Peyer's patch (tissue), 4 donors: ENCODE measurements around the gene FAM53A. TPM values are rescaled to one million over a fixed set of nuclear protein-coding genes. Genes with fewer than 3 reads are reported as not detected.

Source experiments
- DNase-seq, 3 donors: peaks; one replicate each; pipeline ENCODE4 v3.0.0-alpha.2; 2017 to 2019
- H3K27ac ChIP-seq, 4 donors: fragments of 200-600 bp; sonication (generic); one replicate each; pipeline ENCODE4 v1.5.1; 2016 to 2019
- H3K27me3 ChIP-seq, 2 donors: fragments of 200-600 bp; sonication (generic); one replicate each; pipeline ENCODE4 v1.5.1; 2019
- H3K36me3 ChIP-seq, 3 donors: fragments of 200-600 bp; sonication (generic); one replicate each; pipeline ENCODE4 v1.5.1; 2016 to 2019
- H3K4me1 ChIP-seq, 4 donors: fragments of 200-600 bp; sonication (generic); one replicate each; pipeline ENCODE4 v1.5.1; 2016 to 2019
- H3K4me3 ChIP-seq, 4 donors: fragments of 200-600 bp; sonication (generic); 1 replicate in 3 of 4; 2 replicates in 1 of 4; pipeline ENCODE4 v1.5.1; 2016 to 2019; ENCODE audit warnings: mild to moderate bottlenecking in 1 of 4
- H3K9me3 ChIP-seq, 4 donors: fragments of 200-600 bp; sonication (generic); one replicate each; pipeline ENCODE4 v1.5.1; 2016 to 2019; ENCODE audit warnings: mild to moderate bottlenecking in 1 of 4
- POLR2A ChIP-seq, 2 donors: fragments of 450-650 bp; IDR thresholded peaks; one replicate each; pipeline ENCODE4 v1.5.1; 2017; ENCODE audit warnings: antibody characterized with exemption in 2 of 2, mild to moderate bottlenecking in 2 of 2, moderate library complexity in 2 of 2
- total RNA-seq, 4 donors: library from RNA; depleted of rRNA; stranded (reverse); fragments of >200 nt; gene quantifications; one replicate each; pipeline ENCODE4 v1.1.0, GENCODE V29; 2016
- TF ChIP-seq, protein P1 (sequence below), 6 experiments: fragments of 450-650 bp in 4 of 6; fragments of 200-600 bp in 2 of 6; sonication (generic) in 1 of 6; IDR thresholded peaks; one replicate each; pipeline ENCODE4 v1.5.1; 2017 to 2019; ENCODE audit warnings: antibody characterized with exemption in 6 of 6, mild to moderate bottlenecking in 3 of 6, moderate library complexity in 1 of 6

FAM53A gene
- total RNA-seq, 4 donors from 2014 or later, result 1.5 to 8.3 (median 1.8) TPM; not detected in 1

DNA sequence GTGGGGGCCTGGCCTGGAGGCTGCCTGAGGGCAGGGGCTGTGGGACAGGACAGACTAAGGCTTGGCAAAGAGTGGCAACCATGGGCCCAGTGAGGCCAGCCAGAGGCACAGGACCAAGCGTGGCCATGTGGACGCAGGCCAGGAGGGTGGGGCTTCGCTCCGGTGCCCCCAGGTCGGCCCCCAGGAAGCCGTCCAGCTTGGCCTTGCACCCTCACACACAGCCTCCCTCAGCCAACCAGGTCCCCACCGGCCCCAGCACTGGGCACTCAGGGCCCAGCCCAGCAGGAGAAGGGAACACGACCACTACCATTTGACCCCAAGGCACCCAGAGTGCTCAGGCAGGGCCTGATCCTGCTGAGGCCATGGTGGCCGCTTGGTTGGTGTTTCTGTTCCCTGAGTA is 57.2 kb downstream of the FAM53A start:
- no peaks in the 10 kb centered on the region for H3K27me3 ChIP-seq
- no peaks in the 10 kb centered on the region for H3K36me3 ChIP-seq
- no peak overlapping the region for H3K4me3 ChIP-seq
- H3K27ac ChIP-seq, result no peak overlapping the region
- no peak for DNase-seq
- H3K9me3 ChIP-seq, result no peaks in the 10 kb centered on the region
- H3K4me1 ChIP-seq, result no peaks in the 10 kb centered on the region
- TF ChIP-seq, protein P1, sequence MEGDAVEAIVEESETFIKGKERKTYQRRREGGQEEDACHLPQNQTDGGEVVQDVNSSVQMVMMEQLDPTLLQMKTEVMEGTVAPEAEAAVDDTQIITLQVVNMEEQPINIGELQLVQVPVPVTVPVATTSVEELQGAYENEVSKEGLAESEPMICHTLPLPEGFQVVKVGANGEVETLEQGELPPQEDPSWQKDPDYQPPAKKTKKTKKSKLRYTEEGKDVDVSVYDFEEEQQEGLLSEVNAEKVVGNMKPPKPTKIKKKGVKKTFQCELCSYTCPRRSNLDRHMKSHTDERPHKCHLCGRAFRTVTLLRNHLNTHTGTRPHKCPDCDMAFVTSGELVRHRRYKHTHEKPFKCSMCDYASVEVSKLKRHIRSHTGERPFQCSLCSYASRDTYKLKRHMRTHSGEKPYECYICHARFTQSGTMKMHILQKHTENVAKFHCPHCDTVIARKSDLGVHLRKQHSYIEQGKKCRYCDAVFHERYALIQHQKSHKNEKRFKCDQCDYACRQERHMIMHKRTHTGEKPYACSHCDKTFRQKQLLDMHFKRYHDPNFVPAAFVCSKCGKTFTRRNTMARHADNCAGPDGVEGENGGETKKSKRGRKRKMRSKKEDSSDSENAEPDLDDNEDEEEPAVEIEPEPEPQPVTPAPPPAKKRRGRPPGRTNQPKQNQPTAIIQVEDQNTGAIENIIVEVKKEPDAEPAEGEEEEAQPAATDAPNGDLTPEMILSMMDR (IDR thresholded peaks at IDR 0.05), result no peak
- no peak for TF ChIP-seq POLR2A (IDR thresholded peaks at IDR 0.05)

DNA sequence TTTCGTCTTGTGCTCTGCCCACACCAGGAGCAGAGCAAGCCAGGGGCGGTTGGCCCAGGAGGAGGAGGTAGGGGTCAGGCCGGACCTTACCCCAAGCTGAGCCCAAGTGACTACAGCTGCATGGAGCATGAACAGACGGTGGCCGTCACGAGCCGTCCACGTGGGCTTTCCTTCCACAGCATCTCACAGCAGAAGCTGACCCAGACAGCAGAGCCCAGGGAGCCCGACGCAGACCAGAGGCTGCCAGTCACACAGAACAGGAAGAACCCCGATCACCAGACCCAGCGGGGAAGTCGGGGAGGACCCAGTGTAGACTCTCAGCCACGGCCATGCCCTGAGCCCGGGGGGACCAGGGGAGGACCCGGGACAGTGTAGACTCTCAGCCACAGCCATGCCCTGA is 58.0 kb downstream of the FAM53A start:
- TF ChIP-seq, protein P1 (IDR thresholded peaks at IDR 0.05), result no peak
- no peak for TF ChIP-seq POLR2A (IDR thresholded peaks at IDR 0.05)
- Histone ChIP-seq H3K36me3 (no peaks in the 10 kb centered on the region), H3K4me3 (no peak overlapping the region), H3K27ac (no peak overlapping the region), H3K27me3 (no peaks in the 10 kb centered on the region), H3K4me1 (no peaks in the 10 kb centered on the region), H3K9me3 (no peaks in the 10 kb centered on the region)
- DNase-seq, result no peak

DNA sequence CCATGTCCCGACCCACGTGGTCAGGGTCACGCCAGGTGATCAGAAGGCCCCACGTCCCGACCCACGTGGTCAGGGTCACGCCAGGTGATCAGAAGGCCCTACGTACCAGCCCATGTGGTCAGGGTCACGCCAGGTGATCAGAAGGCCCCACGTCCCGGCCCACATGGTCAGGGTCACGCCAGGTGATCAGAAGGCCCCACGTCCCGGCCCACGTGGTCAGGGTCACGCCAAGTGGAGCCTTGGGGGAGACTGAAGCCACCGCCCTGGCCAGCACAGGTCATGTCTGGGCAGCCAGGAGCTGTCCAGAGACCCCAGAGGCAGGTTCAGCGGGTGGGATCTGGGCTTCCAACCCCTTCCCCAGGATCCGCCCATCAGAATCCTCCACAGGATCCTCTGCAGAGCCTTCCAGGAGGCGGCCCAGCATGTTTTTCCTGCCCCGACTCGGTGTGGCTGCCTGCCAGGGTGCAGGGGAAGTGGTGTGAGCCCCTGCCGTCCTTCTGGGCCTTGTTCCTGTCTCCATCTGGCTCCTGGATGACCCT is 58.4 kb downstream of the FAM53A start:
- Histone ChIP-seq H3K4me3 (no peak overlapping the region), H3K9me3 (no peaks in the 10 kb centered on the region), H3K27me3 (no peaks in the 10 kb centered on the region), H3K27ac (no peak overlapping the region), H3K4me1 (no peaks in the 10 kb centered on the region), H3K36me3 (no peaks in the 10 kb centered on the region)
- TF ChIP-seq, protein P1 (IDR thresholded peaks at IDR 0.05), result no peak
- no peak for TF ChIP-seq POLR2A (IDR thresholded peaks at IDR 0.05)
- DNase-seq, result no peak

DNA sequence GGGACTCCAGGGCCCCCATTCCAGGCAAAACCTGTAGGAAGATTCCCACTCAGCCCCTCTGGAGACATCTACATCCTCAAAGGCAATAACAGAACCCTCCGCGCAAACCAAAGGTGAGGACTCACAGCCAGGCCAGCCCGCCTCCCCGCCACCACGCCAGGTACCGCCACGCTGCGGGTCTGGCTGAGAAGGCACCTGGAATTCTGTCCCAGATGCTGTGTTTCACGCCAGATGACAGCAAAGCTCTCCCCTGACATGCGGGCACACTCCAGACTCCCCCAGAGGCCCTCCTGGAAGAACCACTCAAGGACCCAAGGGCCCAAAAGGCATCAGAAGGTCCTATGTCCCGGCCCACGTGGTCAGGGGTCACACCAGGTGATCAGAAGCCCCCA is 59.6 kb downstream of the FAM53A start:
- DNase-seq, result no peak
- H3K4me3 ChIP-seq, result no peak overlapping the region
- no peaks in the 10 kb centered on the region for H3K4me1 ChIP-seq
- H3K36me3 ChIP-seq, result no peaks in the 10 kb centered on the region
- H3K9me3 ChIP-seq, result no peaks in the 10 kb centered on the region
- no peak overlapping the region for H3K27ac ChIP-seq
- no peaks in the 10 kb centered on the region for H3K27me3 ChIP-seq
- no peak for TF ChIP-seq POLR2A (IDR thresholded peaks at IDR 0.05)

DNA sequence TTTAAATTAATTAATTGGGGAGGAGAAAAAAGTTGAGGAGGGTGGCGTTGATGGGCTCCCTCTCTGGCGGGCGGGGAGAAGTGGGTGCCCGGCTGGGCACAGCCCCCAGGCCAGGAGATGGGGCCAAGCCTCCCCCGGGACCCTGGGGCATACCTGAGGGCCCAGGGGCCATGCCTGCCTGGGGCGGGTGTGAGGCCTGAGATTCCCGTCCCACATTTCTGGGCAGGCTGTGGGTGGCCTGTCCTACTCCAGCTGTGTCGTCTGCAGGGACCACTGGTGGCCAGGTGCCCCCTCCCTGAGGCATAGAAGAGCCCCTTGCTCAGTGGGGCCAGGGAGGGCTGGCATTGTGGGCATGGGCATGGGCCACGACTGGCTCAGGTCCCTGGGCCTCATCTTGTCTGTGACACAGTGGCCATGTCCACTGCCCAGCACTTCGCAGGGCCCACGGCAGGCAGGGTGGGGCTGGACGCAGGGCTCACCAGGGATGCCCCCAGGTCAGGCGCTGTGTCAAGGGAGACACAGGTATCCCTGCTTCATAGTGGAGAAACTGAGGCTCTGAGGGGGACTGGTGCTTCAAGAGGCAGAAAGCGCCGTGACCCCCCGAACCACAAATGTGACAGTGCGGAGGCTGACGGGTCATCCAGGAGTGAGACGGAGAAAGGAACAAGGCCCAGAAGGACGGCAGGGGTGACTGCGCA is 60.1 kb downstream of the FAM53A start:
- DNase-seq, result no peak
- no peak for TF ChIP-seq POLR2A (IDR thresholded peaks at IDR 0.05)
- TF ChIP-seq, protein P1 (IDR thresholded peaks at IDR 0.05), result no peak
- no peaks in the 10 kb centered on the region for H3K27me3 ChIP-seq
- no peak overlapping the region for H3K27ac ChIP-seq
- H3K4me3 ChIP-seq, result no peak overlapping the region
- no peaks in the 10 kb centered on the region for H3K4me1 ChIP-seq
- no peaks in the 10 kb centered on the region for H3K9me3 ChIP-seq
- no peaks in the 10 kb centered on the region for H3K36me3 ChIP-seq

DNA sequence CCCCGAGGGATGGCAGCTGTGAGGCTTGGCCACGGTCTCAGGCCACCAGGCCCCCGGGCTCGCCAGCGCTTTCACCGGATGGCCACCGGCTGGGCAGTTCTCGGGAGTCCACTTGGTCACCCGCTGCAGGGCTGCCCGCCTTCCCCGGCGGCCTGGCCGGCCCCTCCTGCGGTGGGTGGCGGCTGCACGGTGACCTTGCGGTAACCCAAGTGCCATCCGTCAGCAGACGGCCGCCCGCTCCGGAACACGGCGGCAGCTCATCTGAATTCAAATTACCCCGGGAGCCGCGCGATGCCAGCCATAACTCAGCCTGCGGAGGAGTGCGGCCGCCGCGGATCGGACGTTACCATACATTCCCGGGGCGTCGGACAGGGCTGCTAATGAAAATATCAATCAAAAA is 60.7 kb downstream of the FAM53A start:
- H3K27me3 ChIP-seq, result no peaks in the 10 kb centered on the region
- TF ChIP-seq, protein P1 (IDR thresholded peaks at IDR 0.05), result no peak
- no peak for TF ChIP-seq POLR2A (IDR thresholded peaks at IDR 0.05)

More for the DNA sequence above, 60.7 kb downstream of the FAM53A start:
- H3K4me3 ChIP-seq, result no peak overlapping the region
- H3K4me1 ChIP-seq, result no peaks in the 10 kb centered on the region
- no peak overlapping the region for H3K27ac ChIP-seq
- no peak for DNase-seq
- no peaks in the 10 kb centered on the region for H3K9me3 ChIP-seq
- H3K36me3 ChIP-seq, result no peaks in the 10 kb centered on the region
